HepG2 (cell line): ENCODE results near the gene AXIN1. TPM values are rescaled to one million over a fixed set of nuclear protein-coding genes. Genes with fewer than 3 reads are reported as not detected.

Experiments used
- ADNP ChIP-seq: sonication (generic); formaldehyde crosslinking; IDR thresholded peaks from 2 replicates; pipeline ENCODE4 v1.4.0; 2020; ENCODE audit warnings: missing genetic modification reagents
- BRF2 ChIP-seq: sonication (generic); formaldehyde crosslinking; IDR thresholded peaks from 2 replicates; pipeline ENCODE4 v1.8.1; 2022; ENCODE audit warnings: mild to moderate bottlenecking, missing genetic modification reagents
- FLYWCH1 ChIP-seq: sonication (generic); formaldehyde crosslinking; IDR thresholded peaks from 2 replicates; pipeline ENCODE4 v1.8.1; 2023; ENCODE audit warnings: mild to moderate bottlenecking, missing genetic modification reagents
- FOXC1 ChIP-seq: sonication (generic); formaldehyde crosslinking; IDR thresholded peaks from 2 replicates; pipeline ENCODE4 v1.8.0; 2022; ENCODE audit warnings: mild to moderate bottlenecking, missing genetic modification reagents, borderline replicate concordance
- FOXP4 ChIP-seq: sonication (generic); formaldehyde crosslinking; IDR thresholded peaks from 2 replicates; pipeline ENCODE4 v1.4.0; 2020; ENCODE audit warnings: missing genetic modification reagents
- GPBP1L1 ChIP-seq: sonication (generic); formaldehyde crosslinking; IDR thresholded peaks from 2 replicates; pipeline ENCODE4 v1.5.0; 2020; ENCODE audit warnings: mild to moderate bottlenecking, missing genetic modification reagents
- HHEX ChIP-seq: IDR thresholded peaks from 2 replicates; pipeline ENCODE4 v1.6.1; 2016; ENCODE audit warnings: control low read depth
- IKZF4 ChIP-seq: sonication (generic); formaldehyde crosslinking; IDR thresholded peaks from 2 replicates; pipeline ENCODE4 v1.5.1; 2020; ENCODE audit warnings: borderline replicate concordance, mild to moderate bottlenecking, low read depth, missing genetic modification reagents; ENCODE audit errors: not compliant biosample characterization
- JUN ChIP-seq: sonication (generic); formaldehyde crosslinking; IDR thresholded peaks from 2 replicates; pipeline ENCODE4 v1.4.0; 2020; ENCODE audit warnings: mild to moderate bottlenecking, missing genetic modification reagents
- JUNB ChIP-seq: sonication (generic); formaldehyde crosslinking; IDR thresholded peaks from 2 replicates; pipeline ENCODE4 v1.8.0; 2022; ENCODE audit warnings: missing genetic modification reagents, mild to moderate bottlenecking, borderline replicate concordance
- SOX13 ChIP-seq, 3 experiments: fragments of 450-650 bp in 1 of 3; sonication (generic) in 1 of 3; formaldehyde crosslinking in 1 of 3; IDR thresholded peaks in 2 of 3; conservative IDR thresholded peaks in 1 of 3; 2 replicates each; pipeline versions ENCODE4 v1.5.0 to v1.6.1; 2016 to 2020; ENCODE audit warnings: antibody characterized with exemption in 1 of 3, mild to moderate bottlenecking in 1 of 3, missing compliant biosample characterization in 1 of 3, missing genetic modification reagents in 1 of 3, moderate library complexity in 1 of 3
- SP140L ChIP-seq: sonication (generic); formaldehyde crosslinking; IDR thresholded peaks from 2 replicates; pipeline ENCODE4 v1.4.0; 2020; ENCODE audit warnings: missing genetic modification reagents, borderline replicate concordance
- TFAP4 ChIP-seq: sonication (generic); IDR thresholded peaks from 2 replicates; pipeline ENCODE4 v1.6.1; 2016; ENCODE audit warnings: low read depth, borderline replicate concordance
- TFDP2 ChIP-seq: sonication (generic); formaldehyde crosslinking; IDR thresholded peaks from 2 replicates; pipeline ENCODE4 v1.4.0; 2020; ENCODE audit warnings: missing genetic modification reagents
- ZBTB34 ChIP-seq: sonication (generic); formaldehyde crosslinking; IDR thresholded peaks from 2 replicates; pipeline ENCODE4 v1.8.0; 2022; ENCODE audit warnings: mild to moderate bottlenecking, missing genetic modification reagents
- ZFP36 ChIP-seq: fragments of 150-350 bp; IDR thresholded peaks from 2 replicates; pipeline ENCODE4 v1.6.1; 2018; ENCODE audit warnings: borderline replicate concordance, low read length, low read depth; ENCODE audit not compliant: partially characterized antibody
- ZNF260 ChIP-seq: sonication (generic); formaldehyde crosslinking; IDR thresholded peaks from 2 replicates; pipeline ENCODE4 v1.4.0; 2020; ENCODE audit warnings: missing genetic modification reagents, low read depth, mild to moderate bottlenecking, borderline replicate concordance
- ZNF30 ChIP-seq: sonication (generic); formaldehyde crosslinking; IDR thresholded peaks from 2 replicates; pipeline ENCODE4 v1.5.0; 2020; ENCODE audit warnings: mild to moderate bottlenecking, missing genetic modification reagents
- ZNF616 ChIP-seq: sonication (generic); formaldehyde crosslinking; IDR thresholded peaks from 2 replicates; pipeline ENCODE4 v1.5.0; 2020; ENCODE audit warnings: low read depth, mild to moderate bottlenecking, missing genetic modification reagents
- ZNF749 ChIP-seq: sonication (generic); formaldehyde crosslinking; IDR thresholded peaks from 2 replicates; pipeline ENCODE4 v1.8.0; 2022; ENCODE audit warnings: mild to moderate bottlenecking, missing genetic modification reagents, moderate library complexity, borderline replicate concordance
- polyA plus RNA-seq, 8 experiments: library from polyadenylated mRNA; depleted of rRNA in 3 of 8; stranded (reverse) in 7 of 8; unstranded in 1 of 8; fragments of >200 nt; fragmentation: Illumina TruSeq in 4 of 8; extraction: Trizol in 4 of 8; gene quantifications; 2 replicates each; pipeline versions ENCODE4 v1.2.1 to v1.2.3, GENCODE V29; 2011 to 2016; ENCODE audit warnings: low read depth in 4 of 8, missing spikeins in 1 of 8, mixed read lengths in 1 of 8; ENCODE audit not compliant: insufficient read depth in 1 of 8
- total RNA-seq, 5 experiments: library from RNA; depleted of rRNA; stranded (reverse); fragments of >200 nt; fragmentation: Illumina TruSeq; extraction: Trizol; gene quantifications; 2 replicates each; pipeline ENCODE4 v1.2.3, GENCODE V29; 2016; ENCODE audit warnings: low read depth in 1 of 5

AXIN1 gene
- total and polyA plus RNA-seq, 2 of the 13 experiments (the other 11 are each of a cell fraction or from before 2014, with no cell fraction given), result 24.0 to 26.0 TPM

- TF ChIP-seq GPBP1L1 (CRISPR knock-in tag), result no peak
- TF ChIP-seq ZNF260 (CRISPR knock-in tag), result no peak
- TF ChIP-seq JUNB, result no peak
- no peak for TF ChIP-seq SOX13 (IDR thresholded peaks at IDR 0.05)
- TF ChIP-seq SOX13 (CRISPR knock-in tag; conservative IDR thresholded peaks at IDR 0.05 in 1 of 2, IDR thresholded peaks at IDR 0.05 in 1 of 2), result peak in 1 of 2 experiments; percentile 65; a peak in 2 of 4 replicates
- no peak for TF ChIP-seq JUN
- TF ChIP-seq IKZF4, result no peak
- no peak for TF ChIP-seq ZNF749 (CRISPR knock-in tag)
- no peak for TF ChIP-seq ZFP36
- no peak for TF ChIP-seq ZBTB34 (CRISPR knock-in tag)
- TF ChIP-seq ZNF30 (CRISPR knock-in tag), result no peak
- TF ChIP-seq ZNF616 (CRISPR knock-in tag), result no peak
- 0 out of 2 replicates have a peak, but pooled peaks have one; percentile 11 for TF ChIP-seq FOXC1
- TF ChIP-seq HHEX (CRISPR knock-in tag), result no peak
- TF ChIP-seq FLYWCH1, result peak; percentile 82; the same call in 1 of the 2 replicates
- no peak for TF ChIP-seq ADNP
- TF ChIP-seq FOXP4 (CRISPR knock-in tag), result peak; percentile 89
- TF ChIP-seq SP140L (CRISPR knock-in tag), result no peak
- peak; percentile 56; the same call in 1 of the 2 replicates for TF ChIP-seq TFAP4
- TF ChIP-seq BRF2, result no peak
- TF ChIP-seq TFDP2 (CRISPR knock-in tag), result peak; percentile 38; the same call in 1 of the 2 replicates
Measured at GRCh38 chr16:342455-343213, 9.9 kb downstream of the AXIN1 start (continued).
